Left lung (tissue), 10 donors: ENCODE measurements around the gene PRAMEF11. TPM values are rescaled to one million over a fixed set of nuclear protein-coding genes. Genes with fewer than 3 reads are reported as not detected.

Experiments
- ATAC-seq: fragments of 200-7000 bp; cut with Tn5 transposase; one replicate; pipeline ENCODE4 v1.9.1; 2020; ENCODE audit warnings: moderate library complexity
- DNase-seq, 4 donors: peaks; one replicate each; pipeline ENCODE4 v3.0.0-alpha.2; 2013 to 2020
- H3K27ac ChIP-seq, 2 donors: fragments of 200-600 bp; sonication (generic) in 1 of 2; one replicate each; pipeline versions ENCODE4 v1.5.0 to v1.8.0; 2020 to 2021
- H3K27me3 ChIP-seq, 2 donors: fragments of 200-600 bp; sonication (generic) in 1 of 2; one replicate each; pipeline versions ENCODE4 v1.5.0 to v1.8.0; 2020 to 2021
- H3K36me3 ChIP-seq, 2 donors: fragments of 200-600 bp; sonication (generic) in 1 of 2; one replicate each; pipeline versions ENCODE4 v1.5.0 to v1.8.0; 2020 to 2021
- H3K4me1 ChIP-seq, 2 donors: fragments of 200-600 bp; one replicate each; pipeline ENCODE4 v1.8.0; 2021
- H3K4me3 ChIP-seq, 2 donors: fragments of 200-600 bp; sonication (generic) in 1 of 2; one replicate each; pipeline versions ENCODE4 v1.5.0 to v1.8.0; 2020 to 2021; ENCODE audit warnings: mild to moderate bottlenecking in 1 of 2
- H3K9me3 ChIP-seq, 2 donors: fragments of 200-600 bp; sonication (generic) in 1 of 2; one replicate each; pipeline versions ENCODE4 v1.5.0 to v1.8.0; 2020 to 2021
- intact Hi-C, 2 donors: fragments of 100-400 bp; cut with DNase I; formaldehyde crosslinking; loops; one replicate each; pipeline versions ENCODE4 v1.11.2 to v1.14.2; 2022
- polyA plus RNA-seq, 6 donors: library from polyadenylated mRNA; unstranded; fragments of 120-200 nt; gene quantifications; one replicate each; pipeline ENCODE4 v1.2.1, GENCODE V29; 2013; ENCODE audit not compliant: insufficient read length in 6 of 6
- total RNA-seq, 2 donors: library from RNA; stranded (reverse); fragmentation: NEBNext Ultra II Directional; extraction: Animal tissue kit (Norgen Biotek cat#: 25700); gene quantifications; one replicate each; pipeline ENCODE4 v1.2.1, GENCODE V29; 2021
- TF ChIP-seq, protein P1 (sequence below), 2 donors: fragments of 200-600 bp; sonication (generic) in 1 of 2; IDR thresholded peaks; one replicate each; pipeline versions ENCODE4 v1.5.0 to v1.8.0; 2021; ENCODE audit warnings: antibody characterized with exemption in 2 of 2
- donor health status: DM: no; HTN: yes; CAD: no.
- donor health status: DM: no; HTN: no; CAD: no.

Gene PRAMEF11
- total and polyA plus RNA-seq, 8 donors = not detected

GRCh38 chr1:12774801-12775345 is 56.3 kb downstream of the PRAMEF11 start:
- Histone ChIP-seq H3K27ac (no peak overlapping the region), H3K9me3 (no peaks in the 10 kb centered on the region), H3K27me3 (peaks cover 0 to 30% of the 10 kb centered on the region in 2 donors), H3K36me3 (no peaks in the 10 kb centered on the region), H3K4me3 (no peak overlapping the region), H3K4me1 (no peaks in the 10 kb centered on the region)
- TF ChIP-seq, protein P1, sequence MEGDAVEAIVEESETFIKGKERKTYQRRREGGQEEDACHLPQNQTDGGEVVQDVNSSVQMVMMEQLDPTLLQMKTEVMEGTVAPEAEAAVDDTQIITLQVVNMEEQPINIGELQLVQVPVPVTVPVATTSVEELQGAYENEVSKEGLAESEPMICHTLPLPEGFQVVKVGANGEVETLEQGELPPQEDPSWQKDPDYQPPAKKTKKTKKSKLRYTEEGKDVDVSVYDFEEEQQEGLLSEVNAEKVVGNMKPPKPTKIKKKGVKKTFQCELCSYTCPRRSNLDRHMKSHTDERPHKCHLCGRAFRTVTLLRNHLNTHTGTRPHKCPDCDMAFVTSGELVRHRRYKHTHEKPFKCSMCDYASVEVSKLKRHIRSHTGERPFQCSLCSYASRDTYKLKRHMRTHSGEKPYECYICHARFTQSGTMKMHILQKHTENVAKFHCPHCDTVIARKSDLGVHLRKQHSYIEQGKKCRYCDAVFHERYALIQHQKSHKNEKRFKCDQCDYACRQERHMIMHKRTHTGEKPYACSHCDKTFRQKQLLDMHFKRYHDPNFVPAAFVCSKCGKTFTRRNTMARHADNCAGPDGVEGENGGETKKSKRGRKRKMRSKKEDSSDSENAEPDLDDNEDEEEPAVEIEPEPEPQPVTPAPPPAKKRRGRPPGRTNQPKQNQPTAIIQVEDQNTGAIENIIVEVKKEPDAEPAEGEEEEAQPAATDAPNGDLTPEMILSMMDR (IDR thresholded peaks at IDR 0.05) = no peak
- ATAC-seq (no peak), DNase-seq (no peak)
- intact Hi-C loops = no loop called here

Other genes with a start within 250 kb of the PRAMEF11 start
- gene DHRS3, start 213.2 kb downstream of the PRAMEF11 start, total RNA-seq = 100 to 1,000 TPM in 1 of 2 donors, 10 to 100 TPM in 1; 53.6 to 120 TPM
- 10 to 100 TPM; 37.3 to 44.9 (median 40.6) TPM for gene DHRS3, start 213.2 kb downstream of the PRAMEF11 start, polyA plus RNA-seq
- gene AADACL4, start 187.3 kb downstream of the PRAMEF11 start, total RNA-seq = not detected
- gene AADACL4, start 187.3 kb downstream of the PRAMEF11 start, polyA plus RNA-seq = under 1 TPM in 2 of 6 donors, not detected in 4; 0.10 to 0.11 TPM
- not detected for gene AADACL3, start 115.3 kb downstream of the PRAMEF11 start, total RNA-seq
- not detected for gene AADACL3, start 115.3 kb downstream of the PRAMEF11 start, polyA plus RNA-seq
- gene CFAP107, start 85.2 kb downstream of the PRAMEF11 start, total RNA-seq = 1 to 10 TPM in 1 of 2 donors, not detected in 1; 1.1 TPM
- 1 to 10 TPM in 4 of 6 donors, under 1 TPM in 2; 0.18 to 2.8 (median 1.8) TPM for gene CFAP107, start 85.2 kb downstream of the PRAMEF11 start, polyA plus RNA-seq
- not detected for gene PRAMEF12, start 57.7 kb downstream of the PRAMEF11 start, total RNA-seq
- gene PRAMEF12, start 57.7 kb downstream of the PRAMEF11 start, polyA plus RNA-seq = not detected
- not detected for gene PRAMEF1, start 40.0 kb downstream of the PRAMEF11 start, total RNA-seq
- gene PRAMEF1, start 40.0 kb downstream of the PRAMEF11 start, polyA plus RNA-seq = not detected
- not detected for gene HNRNPCL1, start 17.3 kb upstream of the PRAMEF11 start, total RNA-seq
- gene HNRNPCL1, start 17.3 kb upstream of the PRAMEF11 start, polyA plus RNA-seq = under 1 TPM in 5 of 6 donors, not detected in 1; 0.20 to 0.35 (median 0.31) TPM
- gene PRAMEF2, start 25.7 kb upstream of the PRAMEF11 start, total RNA-seq = not detected
- not detected for gene PRAMEF2, start 25.7 kb upstream of the PRAMEF11 start, polyA plus RNA-seq
- gene PRAMEF4, start 54.8 kb upstream of the PRAMEF11 start, total RNA-seq = not detected
- not detected for gene PRAMEF4, start 54.8 kb upstream of the PRAMEF11 start, polyA plus RNA-seq
- gene PRAMEF10, start 66.9 kb upstream of the PRAMEF11 start, total RNA-seq = not detected
- not detected for gene PRAMEF10, start 66.9 kb upstream of the PRAMEF11 start, polyA plus RNA-seq
- gene PRAMEF7, start 85.2 kb upstream of the PRAMEF11 start, total RNA-seq = not detected
- gene PRAMEF7, start 85.2 kb upstream of the PRAMEF11 start, polyA plus RNA-seq = not detected
- gene PRAMEF6, start 116.2 kb upstream of the PRAMEF11 start, total RNA-seq = not detected
- gene PRAMEF6, start 116.2 kb upstream of the PRAMEF11 start, polyA plus RNA-seq = not detected
- not detected for gene PRAMEF27, start 225.2 kb upstream of the PRAMEF11 start, total RNA-seq
- gene PRAMEF27, start 225.2 kb upstream of the PRAMEF11 start, polyA plus RNA-seq = not detected
- not detected for gene HNRNPCL3, start 229.4 kb upstream of the PRAMEF11 start, total RNA-seq
- gene HNRNPCL3, start 229.4 kb upstream of the PRAMEF11 start, polyA plus RNA-seq = under 1 TPM in 1 of 6 donors, not detected in 5; 0.28 TPM
- gene PRAMEF25, start 239.4 kb upstream of the PRAMEF11 start, total RNA-seq = not detected
- gene PRAMEF25, start 239.4 kb upstream of the PRAMEF11 start, polyA plus RNA-seq = not detected